GM19099 (cell line): Measurements from ENCODE around the gene STUM.

Experiments used
- POLR2A ChIP-seq: IDR thresholded peaks from 3 replicates; pipeline ENCODE4 v1.6.1; 2011; ENCODE audit warnings: low read depth; ENCODE audit not compliant: insufficient read length; ENCODE audit errors: extremely low read depth

STUM gene, protein sequence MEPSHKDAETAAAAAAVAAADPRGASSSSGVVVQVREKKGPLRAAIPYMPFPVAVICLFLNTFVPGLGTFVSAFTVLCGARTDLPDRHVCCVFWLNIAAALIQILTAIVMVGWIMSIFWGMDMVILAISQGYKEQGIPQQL

DNA sequence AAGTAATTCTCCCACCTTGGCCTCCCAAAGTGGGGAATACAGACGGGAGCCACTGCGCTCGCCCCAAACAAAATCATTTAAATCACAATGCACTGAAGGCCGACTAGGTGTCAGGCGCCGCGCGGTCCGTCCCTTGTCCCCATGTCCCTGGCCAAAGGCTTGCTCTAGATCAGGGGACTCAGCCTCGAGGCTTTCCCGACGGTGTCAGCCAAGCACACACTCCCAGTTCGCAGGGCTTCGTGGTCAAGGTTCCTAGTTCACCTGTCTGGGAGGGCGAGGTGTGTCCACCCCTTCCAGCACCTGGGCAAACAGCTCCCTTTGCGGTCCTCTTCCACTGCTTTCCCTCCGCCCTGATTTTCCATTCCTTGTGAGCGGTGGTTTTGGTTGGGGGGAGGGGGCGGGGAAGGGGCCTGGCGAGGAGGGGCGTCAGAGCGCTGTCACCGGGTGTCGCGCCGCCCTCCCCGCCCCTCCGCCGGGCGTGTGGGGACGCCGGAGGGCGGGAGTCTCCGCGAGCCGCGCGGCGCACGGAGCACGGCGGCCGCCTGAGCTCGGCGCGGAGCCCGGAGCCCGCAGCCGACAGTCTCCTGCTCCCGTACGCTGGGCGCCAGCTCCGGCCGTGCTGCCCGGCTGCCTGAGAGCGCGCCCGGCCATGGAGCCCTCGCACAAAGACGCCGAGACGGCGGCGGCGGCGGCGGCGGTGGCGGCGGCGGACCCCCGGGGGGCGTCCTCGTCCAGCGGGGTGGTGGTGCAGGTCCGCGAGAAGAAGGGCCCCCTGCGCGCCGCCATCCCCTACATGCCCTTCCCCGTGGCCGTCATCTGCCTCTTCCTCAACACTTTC is at the start of gene STUM:
Gene STUM (plus strand): TSS at position 509 of the 838 bp plus-strand sequence. CDS start 141 bp downstream, at position 650.
- TF ChIP-seq POLR2A: no peak

DNA sequence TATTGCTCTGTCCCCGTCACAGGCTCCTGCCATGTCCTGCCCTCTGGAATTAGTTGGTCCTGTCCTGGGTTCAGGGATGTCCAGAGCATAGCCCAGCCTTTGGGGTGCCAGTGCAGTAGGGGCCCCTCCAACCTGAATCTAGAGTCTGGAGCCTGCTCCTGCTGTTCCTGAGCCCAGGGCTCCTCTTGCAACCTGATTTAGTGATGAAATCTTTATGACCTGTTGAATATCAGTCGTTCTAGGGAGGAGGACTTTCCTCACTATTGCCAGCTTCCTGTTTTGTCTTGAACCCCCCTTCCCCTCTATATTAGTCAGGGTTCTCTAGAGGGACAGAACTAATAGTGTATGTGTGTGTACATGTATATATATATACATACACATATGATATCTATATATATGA is 42.5 kb upstream of the STUM start:
- TF ChIP-seq POLR2A: no peak

DNA sequence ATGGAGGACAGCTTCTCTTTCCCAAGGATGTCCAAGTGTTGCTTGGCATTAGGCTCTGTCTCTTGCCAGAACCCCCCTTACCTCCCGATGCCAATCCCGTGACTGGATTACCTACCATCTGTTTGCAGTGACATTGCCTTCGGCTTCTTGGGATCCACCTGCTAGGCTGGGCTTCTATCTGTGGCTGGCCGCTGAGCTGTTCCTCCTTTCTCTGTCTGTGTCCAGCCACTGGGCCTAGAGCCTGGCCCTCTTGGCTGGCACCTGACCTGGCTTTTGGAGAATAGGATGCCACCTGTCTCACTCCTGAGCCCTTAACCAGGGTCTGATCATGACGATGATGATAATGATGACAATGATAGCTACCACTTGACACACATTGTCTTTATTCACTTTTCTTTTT is 41.6 kb upstream of the STUM start:
- TF ChIP-seq POLR2A: no peak

DNA sequence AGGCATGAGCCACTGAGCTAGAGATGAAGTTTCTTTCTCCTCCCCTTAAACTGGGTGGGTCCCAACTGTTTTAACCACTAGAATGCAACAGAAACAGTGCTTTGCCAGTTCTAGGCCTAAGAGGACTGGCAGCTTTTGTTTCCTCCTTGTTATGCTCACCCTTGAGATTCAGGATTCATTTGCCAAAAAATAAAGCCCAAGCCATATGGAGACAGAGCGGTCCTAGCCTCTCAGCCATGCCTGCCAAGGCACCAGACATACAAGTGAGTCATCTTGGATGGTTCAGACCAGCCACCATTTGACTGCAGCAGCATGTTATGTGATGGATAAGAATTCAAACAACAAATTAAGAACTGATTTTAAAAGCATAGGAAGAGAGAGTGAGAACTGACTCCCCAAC is 38.1 kb upstream of the STUM start:
- TF ChIP-seq POLR2A: no peak

DNA sequence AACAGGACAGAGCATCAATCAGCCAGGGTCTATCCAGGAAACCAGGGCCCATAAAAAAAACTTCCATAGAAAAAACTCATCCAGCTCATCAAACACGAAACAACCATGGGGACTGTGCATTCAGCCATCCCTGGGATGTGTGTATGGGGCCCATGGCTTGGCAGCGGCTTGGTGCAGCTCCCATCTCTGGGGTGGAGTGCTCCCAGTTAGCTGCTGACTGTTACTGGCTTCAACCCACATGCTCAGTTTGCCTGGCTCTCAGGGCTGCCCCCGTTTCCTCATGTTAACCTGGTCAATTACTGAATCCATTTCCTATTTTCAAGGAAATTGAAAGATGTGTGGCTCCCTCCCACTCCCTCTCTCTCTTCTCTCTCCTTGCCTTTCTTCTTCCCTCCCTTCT is 37.3 kb upstream of the STUM start:
- TF ChIP-seq POLR2A: no peak

DNA sequence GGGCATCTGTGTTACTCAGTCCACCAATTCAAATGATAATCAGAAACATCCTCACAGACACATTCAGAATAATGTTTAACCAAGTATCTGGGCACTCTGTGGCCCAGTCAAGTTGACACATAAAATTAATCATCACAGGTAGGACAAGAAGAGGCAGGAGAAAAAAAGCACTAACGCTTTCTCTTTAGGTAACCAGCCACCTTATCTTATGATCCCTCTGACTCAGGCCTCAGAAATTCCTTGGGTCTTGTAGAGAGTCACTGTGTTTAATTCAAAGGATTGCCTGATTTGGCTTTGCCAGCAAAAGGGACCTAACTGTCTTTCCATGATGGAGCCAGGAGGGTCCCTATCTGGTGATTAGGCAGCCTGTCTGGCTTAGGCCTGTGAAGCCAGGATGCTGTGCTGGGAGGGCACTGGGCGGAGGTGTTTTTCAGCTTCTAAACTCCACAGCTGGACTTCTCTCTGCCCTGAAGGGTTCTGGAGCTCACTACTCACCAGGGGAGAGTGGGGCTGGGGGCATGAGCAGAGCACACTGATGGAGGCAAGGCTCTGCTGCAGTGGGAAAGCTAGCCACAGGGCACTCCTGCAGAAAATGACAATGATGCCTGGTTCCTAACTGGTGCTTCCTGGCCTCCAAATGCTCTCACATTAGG is 36.4 kb upstream of the STUM start:
- no peak for TF ChIP-seq POLR2A

DNA sequence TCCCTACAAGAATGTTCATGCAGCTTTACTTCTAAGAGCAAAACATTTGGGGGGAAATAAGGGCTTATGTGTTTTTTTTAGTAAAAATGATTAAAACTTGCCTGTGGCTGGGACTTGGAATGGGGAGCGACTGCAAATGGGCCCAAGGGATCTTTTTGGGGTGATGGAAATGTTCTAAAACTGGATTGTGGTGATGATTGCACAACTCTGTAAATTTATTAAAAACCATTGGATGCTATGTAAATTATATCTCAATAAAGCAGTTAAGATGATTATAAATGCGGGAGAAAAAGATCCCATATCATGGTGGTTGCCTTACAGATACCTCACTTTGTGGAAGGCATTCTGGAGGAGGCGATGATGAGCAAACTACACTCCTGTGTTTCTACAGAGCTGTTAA is 30.2 kb upstream of the STUM start:
- no peak for TF ChIP-seq POLR2A

DNA sequence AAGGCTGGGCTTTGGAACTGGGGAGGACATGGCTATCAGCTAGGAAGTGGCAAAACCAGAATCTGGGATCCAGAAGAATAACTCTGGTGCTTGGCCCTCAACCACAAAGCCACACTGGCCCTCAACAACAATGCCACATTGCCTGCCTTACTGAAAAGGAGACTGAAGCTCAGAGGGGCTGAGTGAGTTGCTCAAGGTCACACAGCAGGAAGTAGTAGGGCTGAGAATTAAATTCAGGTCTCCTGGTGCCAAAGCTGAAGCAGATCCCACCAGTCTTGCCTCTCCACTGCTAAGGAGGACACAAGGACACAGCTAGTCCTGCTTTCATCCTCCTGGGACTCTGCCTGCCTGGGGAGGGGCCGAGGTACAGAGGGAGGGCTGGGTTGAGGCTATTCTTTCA is 29.4 kb upstream of the STUM start:
- TF ChIP-seq POLR2A: no peak

DNA sequence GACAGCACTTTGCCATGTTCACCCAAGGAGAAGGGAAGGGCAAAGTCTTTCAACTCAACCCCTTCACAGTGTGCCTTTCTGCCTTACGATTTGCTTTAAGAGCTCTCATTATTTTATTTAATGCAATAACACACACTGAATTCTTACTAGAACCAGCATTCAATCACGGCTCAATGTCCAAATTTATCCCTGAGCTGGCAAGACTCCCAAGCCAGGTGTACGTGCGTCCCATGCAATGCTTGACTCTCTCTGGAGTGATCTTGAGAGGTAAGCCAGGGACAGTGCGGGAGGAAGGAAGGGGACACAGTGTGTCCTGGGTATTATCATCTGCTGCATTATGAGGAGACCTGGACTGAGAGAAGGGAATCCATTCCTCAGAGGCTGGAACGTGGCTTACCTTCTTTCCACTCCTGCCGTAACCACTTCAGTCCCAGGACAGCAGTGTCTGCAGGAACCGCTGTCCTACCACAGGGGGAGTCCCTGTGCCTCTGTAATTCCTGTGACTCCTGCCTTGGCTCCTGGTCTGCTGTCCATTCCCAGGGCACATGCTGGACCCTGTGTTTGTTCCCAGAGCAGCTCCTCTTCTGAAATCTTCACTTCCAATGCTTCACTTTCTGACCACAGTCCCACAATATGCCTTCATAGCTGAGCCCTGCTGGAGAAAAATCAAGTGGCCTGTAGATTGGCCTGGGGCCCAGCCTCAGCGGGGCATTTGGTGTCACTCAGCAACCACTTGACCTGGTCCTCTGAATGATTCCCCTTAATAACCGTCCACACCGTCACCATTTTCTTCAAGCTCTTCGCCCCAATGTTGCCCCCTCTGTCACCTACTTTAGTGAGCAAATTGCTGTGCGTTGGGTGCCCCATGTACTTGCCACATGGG is 28.6 kb upstream of the STUM start:
- TF ChIP-seq POLR2A: no peak

DNA sequence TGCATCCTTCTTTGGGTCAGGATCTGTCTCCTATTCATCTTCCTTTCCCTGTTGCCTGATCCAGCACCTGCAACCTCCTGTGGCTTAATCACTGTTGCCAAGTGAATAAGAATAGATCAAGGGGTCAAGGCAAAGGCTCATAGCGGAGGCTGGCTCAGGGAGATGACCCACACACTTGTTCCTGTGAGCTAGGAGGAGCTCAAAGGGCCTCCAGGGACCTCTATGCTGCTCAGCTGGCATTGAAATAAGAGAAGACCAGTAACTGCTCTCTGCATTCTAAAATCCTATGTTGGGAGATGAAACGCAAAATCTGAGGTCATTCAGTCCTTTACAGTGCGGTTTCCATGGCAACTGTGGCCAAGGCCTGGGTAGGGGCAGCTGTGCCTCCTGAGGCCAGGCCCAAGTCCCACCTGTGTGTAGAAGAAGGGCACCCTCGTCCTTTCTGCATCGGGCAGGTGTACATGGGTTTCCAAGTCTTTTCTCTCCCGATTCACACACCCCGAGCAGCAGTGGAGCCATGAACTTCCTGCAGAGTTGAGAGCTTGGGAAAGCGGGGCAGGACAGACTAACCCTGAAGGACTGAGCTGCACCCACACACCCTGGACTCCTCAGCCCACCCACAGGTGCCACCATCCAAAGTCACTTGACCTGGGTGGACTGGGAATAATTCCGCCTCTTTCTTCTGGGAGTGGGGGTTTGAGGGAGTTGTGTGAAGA is 27.8 kb upstream of the STUM start:
- TF ChIP-seq POLR2A: no peak

DNA sequence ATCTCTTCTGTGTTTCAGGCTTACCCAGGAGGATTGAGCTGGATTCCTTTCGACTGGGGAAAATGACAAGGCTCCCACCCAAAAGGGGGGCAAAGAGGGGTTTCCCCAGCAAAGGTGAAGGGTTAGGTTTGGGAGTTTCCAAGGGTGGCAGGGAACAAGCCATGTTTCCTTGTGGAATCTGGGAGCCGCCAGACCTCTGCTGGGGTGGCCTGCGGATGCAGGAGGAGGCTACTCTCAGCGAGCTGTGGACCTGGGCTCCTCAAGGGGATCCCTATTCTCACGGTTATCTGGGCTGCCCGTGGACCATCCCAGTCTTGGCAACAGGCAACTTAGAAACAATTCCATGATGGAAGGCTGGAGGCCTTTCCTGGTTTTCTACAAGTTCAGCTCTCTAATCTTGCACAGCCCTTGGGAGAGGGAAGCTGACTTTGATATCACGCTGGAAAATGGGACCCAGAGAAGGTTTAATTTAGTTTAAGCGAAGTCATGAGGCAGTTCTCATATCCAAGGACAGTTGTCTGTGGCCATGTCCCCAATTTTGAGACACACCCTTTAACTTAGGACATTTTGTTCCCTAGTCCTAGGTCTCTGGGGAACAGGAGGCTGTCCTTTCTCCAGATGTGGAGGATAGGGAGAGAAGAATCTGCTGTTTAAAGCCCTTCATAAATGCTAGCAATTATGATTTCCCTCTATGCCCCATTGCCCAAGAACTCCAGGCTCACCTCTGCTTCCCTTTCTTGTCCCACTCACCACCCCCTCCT is 24.7 kb upstream of the STUM start:
- TF ChIP-seq POLR2A: no peak

DNA sequence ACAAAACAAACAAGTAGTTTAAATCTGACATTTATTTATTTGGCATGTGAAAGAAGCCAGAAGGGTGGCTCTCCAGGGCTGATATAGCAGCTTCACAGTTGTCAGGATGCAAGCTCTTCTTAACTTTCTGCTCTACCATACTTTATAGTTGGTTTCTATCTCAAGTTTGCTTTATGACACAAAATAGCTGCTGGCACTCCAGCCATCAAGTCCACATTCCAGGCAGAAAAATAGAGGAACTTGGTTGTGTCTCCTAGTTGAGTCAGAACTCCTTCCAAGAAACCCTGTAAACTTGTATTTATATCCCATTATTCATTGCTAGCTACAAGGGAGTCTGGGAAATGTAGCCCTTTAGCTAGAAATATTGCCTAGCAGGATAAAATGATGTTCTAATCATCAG is 24.0 kb upstream of the STUM start:
- TF ChIP-seq POLR2A: no peak

DNA sequence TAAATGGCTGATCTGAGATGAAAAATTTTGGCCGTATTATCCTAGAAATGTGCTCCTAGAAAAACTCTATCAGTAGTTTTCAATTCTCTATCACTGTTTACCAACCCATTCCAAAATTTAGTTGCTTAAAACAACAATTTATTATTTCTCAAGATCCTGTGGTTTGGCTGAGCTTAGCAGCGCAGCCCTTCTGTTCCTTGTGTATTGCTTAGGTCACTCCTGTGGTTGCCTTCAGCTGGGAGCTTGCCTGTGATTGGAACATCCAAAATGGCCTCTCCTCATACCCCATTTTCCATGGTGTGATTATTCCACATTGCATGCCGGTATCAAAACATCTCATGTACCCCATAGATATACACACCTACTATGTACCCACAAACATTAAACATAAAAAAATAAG is 22.8 kb upstream of the STUM start:
- no peak for TF ChIP-seq POLR2A
